Purkinje cell (primary cell): ENCODE results near the gene TBC1D3G. TPM values are rescaled to one million over a fixed set of nuclear protein-coding genes. Genes with fewer than 3 reads are reported as not detected.

ENCODE experiments used
- polyA plus RNA-seq: library from polyadenylated mRNA; unstranded; fragments of >200 nt; fragmentation: Nextera tagmentation; gene quantifications from 2 replicates; pipeline ENCODE4 v1.2.1, GENCODE V29; 2014

The TBC1D3G gene
- 0.18 TPM in 1 of 2 replicates, not detected in the other for polyA plus RNA-seq

DNA sequence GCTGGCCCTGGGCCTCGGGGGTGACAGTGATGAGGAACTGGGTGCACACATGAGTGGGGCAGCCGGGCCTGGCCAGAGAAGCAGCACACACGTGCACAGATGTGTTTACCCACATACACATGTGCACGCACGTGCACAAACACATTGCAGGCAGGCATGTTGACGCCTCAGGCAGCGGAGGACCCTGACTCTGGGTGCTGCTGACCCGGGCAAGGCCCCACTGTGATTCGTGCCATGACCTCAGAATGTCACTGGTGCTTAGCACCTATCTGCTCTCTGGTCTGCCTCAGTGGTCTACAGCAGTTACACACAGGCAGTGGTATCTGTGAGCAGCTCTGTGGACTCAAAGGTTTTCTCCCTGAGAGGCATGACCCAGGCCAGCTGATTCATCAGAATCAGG, at the start of gene TBC1D3G:
TSS of gene TBC1D3G (plus strand) at position 301 of the 400 bp plus-strand sequence. CDS start 1,528 bp downstream, outside the sequence.

Other genes starting within 250 kb of the TBC1D3G start
- not detected in 2 replicates for gene CCL3, start 233.7 kb upstream of the TBC1D3G start, polyA plus RNA-seq
- not detected in 2 replicates for gene CCL4, start 220.1 kb upstream of the TBC1D3G start, polyA plus RNA-seq
- gene TBC1D3B, start 147.2 kb upstream of the TBC1D3G start, polyA plus RNA-seq, result not detected in 2 replicates
- gene CCL3L1, start 127.1 kb upstream of the TBC1D3G start, polyA plus RNA-seq, result not detected in 2 replicates
- 1.2 TPM in 1 of 2 replicates, not detected in the other for gene CCL4L2, start 112.8 kb upstream of the TBC1D3G start, polyA plus RNA-seq
- 0.13 TPM in 1 of 2 replicates, not detected in the other for gene TBC1D3I, start 59.3 kb upstream of the TBC1D3G start, polyA plus RNA-seq
- 0.18 TPM in 1 of 2 replicates, not detected in the other for gene TBC1D3H, start 64.6 kb downstream of the TBC1D3G start, polyA plus RNA-seq
- 211 and 219 TPM in 2 replicates for gene ZNHIT3, start 162.8 kb downstream of the TBC1D3G start, polyA plus RNA-seq
- gene MYO19, start 211.0 kb downstream of the TBC1D3G start, polyA plus RNA-seq, result 6.0 and 6.4 TPM in 2 replicates
- gene PIGW, start 211.1 kb downstream of the TBC1D3G start, polyA plus RNA-seq, result 2.1 and 3.3 TPM in 2 replicates
- 38.2 and 58.1 TPM in 2 replicates for gene GGNBP2, start 221.0 kb downstream of the TBC1D3G start, polyA plus RNA-seq